HG03442 (cell line): Measurements from ENCODE around the gene APOB.

ENCODE experiments used
- ATAC-seq: cut with Tn5 transposase; IDR thresholded peaks from one replicate; pipeline ENCODE4 v1.9.1; 2021; ENCODE audit warnings: mild to moderate bottlenecking, moderate library complexity; ENCODE audit not compliant: unreplicated experiment

The APOB gene, protein sequence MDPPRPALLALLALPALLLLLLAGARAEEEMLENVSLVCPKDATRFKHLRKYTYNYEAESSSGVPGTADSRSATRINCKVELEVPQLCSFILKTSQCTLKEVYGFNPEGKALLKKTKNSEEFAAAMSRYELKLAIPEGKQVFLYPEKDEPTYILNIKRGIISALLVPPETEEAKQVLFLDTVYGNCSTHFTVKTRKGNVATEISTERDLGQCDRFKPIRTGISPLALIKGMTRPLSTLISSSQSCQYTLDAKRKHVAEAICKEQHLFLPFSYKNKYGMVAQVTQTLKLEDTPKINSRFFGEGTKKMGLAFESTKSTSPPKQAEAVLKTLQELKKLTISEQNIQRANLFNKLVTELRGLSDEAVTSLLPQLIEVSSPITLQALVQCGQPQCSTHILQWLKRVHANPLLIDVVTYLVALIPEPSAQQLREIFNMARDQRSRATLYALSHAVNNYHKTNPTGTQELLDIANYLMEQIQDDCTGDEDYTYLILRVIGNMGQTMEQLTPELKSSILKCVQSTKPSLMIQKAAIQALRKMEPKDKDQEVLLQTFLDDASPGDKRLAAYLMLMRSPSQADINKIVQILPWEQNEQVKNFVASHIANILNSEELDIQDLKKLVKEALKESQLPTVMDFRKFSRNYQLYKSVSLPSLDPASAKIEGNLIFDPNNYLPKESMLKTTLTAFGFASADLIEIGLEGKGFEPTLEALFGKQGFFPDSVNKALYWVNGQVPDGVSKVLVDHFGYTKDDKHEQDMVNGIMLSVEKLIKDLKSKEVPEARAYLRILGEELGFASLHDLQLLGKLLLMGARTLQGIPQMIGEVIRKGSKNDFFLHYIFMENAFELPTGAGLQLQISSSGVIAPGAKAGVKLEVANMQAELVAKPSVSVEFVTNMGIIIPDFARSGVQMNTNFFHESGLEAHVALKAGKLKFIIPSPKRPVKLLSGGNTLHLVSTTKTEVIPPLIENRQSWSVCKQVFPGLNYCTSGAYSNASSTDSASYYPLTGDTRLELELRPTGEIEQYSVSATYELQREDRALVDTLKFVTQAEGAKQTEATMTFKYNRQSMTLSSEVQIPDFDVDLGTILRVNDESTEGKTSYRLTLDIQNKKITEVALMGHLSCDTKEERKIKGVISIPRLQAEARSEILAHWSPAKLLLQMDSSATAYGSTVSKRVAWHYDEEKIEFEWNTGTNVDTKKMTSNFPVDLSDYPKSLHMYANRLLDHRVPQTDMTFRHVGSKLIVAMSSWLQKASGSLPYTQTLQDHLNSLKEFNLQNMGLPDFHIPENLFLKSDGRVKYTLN (N-terminal part only)

DNA sequence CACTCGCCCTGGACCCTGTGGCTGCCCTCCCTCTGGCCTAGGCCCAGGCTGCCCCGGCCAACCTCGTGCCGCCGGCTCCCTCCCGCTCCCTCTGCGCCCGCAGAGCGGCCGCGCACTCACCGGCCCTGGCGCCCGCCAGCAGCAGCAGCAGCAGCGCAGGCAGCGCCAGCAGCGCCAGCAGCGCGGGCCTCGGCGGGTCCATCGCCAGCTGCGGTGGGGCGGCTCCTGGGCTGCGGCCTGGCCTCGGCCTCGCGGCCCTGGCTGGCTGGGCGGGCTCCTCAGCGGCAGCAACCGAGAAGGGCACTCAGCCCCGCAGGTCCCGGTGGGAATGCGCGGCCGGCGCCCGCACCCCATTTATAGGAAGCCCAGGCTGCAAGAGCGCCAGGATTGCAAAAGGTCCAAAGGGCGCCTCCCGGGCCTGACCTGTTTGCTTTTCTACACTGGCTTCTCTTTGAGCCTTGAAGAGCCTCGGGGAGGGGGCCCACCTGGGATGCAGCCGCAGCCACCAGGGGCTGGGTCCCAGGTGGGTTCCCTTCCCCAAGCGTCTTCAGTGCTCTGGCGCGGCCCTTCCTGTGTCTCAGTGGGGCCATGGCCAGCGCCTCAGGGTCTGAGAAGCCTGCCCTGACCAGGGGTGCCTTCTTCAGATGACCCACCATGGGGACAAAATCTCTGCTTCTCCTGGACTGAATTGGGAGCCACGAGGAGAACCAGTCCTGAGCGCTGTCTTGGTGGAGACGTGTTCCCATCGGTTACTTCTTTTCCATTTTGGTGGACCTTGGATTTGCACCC lies at the start of gene APOB:
Gene APOB (minus strand): TSS at position 330 of the 789 bp plus-strand sequence. CDS start 128 bp downstream, at position 202.
- ATAC-seq = no peak

DNA sequence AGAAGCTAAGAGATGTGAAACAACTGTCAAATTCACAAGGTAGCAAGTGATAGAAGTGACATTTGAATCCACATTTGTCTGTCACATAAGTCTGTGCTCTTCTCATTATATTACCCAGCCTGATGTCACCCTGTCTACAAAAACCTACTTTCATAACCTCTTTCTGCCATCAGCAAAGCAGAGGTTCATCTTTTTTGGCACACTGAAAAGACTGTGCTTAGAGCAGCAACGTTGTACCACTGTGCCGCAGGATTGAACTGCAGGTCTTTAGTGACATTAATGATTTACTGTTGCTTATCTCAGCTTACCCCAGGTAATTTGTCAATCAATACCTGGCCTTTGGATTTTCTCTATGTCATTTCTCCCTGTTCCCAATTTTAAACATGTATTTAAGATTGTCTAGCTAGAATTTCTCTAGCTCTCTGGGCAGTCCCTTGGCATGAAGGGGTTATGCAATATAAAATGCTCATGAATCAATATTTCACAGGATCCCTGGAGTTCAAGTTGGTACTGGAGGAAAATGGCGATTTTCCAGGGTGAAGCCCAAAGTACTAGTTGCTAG lies 48.5 kb upstream of the APOB start:
- no peak for ATAC-seq

DNA sequence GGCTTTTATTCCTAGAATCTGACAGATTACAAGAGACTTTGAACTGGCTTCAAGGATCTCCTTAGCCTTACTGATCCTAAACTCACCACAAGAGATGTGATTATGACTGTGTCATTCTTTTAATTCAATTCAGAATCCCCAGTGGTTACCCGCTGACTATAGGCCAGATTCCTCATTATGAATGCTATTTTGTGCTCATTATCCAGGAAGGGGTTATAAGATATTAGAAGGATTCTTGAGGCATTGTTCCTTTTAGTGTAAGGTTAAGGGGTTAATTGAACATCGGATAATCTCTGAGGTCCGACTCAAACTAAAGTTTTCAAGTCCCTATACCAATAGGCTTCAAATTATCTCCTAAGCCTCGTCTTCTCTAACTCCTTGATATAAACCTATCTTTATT lies 40.5 kb upstream of the APOB start:
- no peak for ATAC-seq

DNA sequence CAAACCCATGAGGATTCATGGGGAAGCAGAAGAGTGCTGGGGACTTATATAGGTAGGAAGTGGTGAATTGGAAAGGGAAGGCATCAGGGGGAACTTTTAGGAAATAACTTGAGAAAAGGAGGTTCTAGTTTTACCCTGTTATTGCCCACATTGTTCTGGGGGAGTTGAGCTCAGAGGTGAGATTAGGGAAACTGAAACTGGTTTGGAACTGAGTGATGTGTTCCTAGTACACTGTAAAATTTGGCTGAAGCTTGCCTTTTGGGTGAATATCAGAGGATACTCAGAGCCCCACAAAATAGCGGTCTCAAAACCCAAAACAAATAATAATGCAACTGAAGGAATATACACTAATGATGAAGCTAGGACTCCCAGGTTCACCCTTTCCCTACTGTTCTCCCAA lies 39.6 kb upstream of the APOB start:
- ATAC-seq = no peak

DNA sequence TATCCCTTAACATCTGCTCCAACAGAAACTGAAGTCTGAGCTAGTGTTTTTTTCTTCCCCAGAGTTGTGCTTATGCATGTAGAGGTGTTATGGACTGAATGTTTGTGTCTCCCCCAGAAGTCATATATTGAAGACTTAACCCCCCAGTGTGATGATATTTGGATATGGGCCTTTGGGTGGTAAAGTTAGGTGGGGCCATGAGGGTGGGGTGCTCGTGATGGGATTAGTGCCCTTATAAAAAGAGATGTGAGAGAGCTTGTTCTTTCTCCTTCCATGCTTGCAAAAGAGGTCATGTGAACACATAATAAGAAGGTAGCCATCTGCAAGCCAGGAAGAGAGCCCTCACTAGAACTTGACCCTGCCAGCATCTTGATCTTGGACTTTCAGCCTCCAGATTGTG lies 34.4 kb upstream of the APOB start:
- no peak for ATAC-seq

DNA sequence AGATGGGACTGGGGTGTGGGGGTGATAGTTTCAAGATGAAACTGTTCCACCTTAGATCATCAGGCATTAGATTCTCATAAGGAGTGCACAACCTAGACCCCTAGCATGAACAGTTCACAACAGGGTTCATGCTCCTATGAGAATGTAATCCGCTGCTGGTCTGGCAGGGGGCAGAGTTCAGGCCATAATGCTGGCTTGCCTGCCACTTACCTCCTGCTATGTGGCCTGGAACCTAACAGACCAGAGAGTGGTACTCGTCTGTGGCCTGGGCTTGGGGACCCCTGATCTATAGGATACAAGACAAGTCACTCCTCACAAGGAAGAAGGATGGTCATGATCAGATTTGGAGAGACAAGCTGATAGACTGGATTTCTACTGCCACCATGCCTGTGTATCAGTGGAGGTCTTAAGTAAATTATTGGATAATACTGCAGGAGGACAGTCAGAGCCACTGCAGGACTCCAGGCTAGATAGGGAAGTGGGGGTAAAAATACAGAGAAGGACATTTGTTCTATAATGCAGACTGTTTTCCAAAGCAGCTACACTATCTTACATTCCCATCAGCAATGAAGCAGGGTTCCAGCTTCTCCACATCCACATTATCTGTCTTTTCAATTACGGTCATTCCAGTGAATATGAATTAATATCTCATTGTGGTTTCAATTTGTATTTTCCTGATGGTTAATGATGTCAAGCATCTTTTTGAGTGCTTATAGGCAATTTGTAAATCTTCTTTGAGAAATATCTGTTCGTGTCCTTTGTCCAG lies 28.8 kb upstream of the APOB start:
- ATAC-seq = no peak

DNA sequence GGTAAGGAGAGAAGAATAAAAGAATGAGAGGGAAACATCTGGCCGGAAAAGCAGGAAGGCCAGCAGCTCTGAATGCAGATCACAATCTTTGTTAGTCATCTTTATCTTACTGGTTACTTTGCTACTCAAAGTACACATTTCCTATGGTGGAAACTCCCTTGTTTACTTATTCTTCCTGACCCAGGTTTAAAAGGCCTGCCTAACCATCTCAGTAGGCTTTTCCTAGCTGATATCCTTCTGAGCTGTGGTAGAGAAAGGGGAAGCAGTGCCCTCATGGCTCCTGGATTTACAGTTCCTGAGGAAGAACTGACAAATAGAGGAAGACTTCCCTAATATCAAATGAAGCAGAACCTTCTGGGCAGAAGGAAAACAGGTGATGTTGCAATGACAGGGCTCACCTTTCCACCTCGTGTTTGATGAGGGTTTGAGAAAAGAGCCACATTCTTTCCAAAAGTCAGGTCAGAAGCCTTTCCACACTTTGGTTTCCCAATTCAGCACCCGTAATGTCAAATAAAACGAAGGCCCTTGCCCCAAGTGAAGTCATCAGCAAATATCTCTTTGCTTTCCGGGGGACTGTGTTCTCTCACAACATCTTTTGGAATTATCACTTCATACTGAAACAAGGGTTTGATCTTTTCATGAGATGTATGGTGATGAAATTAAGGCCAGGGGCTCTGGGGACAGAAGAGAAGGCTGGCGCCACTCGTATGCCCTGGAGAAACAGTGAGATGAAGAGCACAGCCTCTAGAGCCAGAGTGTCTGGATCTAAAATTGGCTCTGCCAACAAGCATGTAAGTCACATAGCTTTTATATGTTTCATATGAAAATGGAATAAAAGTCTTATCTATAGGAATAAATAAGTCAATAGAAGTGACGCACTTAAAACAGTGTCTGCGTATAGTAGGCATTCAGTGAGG lies 26.7 kb upstream of the APOB start:
- no peak for ATAC-seq

DNA sequence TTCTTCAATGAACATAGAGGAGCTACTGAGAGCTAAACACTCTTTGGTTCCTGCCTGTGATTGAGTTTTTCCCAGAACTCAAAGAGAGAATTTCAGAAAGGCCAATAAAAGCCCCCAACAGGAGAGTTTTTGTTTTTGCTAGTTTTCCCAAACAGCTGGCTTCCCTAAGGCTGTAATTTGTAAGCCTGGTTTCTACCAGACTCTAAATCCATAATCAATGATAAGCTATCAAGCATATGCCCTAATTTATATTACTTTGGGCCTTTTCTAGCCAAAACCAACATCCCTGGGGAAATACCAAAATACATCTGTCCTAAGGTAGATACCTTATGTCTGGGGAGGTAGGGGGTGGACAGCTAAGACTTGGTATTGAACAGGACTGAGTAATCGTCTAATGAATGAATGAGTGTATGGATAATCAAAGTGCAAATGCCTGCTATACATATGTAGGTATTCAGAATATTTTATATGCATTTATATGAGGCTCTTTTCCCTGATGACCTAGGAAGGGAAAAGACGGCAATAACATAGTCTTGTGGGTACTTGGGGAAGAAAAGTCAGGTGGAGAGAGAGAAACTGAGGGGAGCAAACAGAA lies 26.0 kb upstream of the APOB start:
- no peak for ATAC-seq

DNA sequence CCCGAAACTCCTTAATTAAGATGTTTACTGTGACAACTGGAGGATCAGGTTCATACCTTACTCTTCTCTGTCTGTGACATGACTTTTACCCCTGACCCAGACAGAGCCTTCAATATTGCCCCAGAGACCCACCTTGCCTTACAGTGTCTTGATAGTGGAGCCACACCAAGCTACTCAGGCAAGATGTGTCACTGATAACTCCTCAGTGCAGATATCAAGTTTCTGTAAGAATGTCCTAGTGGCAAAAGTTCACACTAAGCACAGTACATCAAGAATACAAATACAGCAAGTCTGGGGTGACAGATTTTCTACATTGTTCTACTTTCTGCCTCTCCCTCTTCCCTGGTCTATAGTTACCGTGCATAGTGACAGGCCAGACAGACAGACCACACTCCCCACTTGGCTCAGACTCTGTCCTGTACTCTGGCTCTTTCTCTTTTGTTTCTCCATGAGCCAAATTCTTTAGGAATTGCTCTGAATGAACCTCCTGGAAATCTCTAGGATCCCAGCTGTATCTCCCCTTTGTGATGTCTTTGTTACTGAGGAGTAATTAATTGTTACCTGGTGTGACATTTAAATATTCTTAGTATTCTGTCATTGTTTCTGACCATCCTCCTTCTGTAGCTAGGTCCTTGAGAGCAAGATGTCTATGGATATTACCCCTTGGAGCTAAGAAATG lies 24.1 kb upstream of the APOB start:
- no peak for ATAC-seq

DNA sequence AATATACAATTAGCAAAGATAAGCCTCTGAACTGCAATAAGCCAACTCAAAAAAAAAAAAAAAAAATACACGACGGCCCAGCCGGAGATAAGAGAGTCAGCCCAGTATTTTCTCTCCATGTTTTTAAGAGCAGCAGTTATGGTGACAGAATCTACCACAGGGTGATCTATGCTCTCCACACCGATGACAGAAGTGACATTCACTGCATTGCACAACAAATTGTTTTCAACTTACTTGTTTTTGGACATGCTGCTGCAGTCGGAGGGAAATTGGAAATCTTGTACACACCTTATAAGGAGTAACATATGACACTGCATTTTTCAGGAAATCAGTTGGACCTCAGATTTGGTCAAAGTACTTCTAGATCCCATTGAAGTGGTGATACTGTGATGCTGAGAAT lies 23.3 kb upstream of the APOB start:
- no peak for ATAC-seq

DNA sequence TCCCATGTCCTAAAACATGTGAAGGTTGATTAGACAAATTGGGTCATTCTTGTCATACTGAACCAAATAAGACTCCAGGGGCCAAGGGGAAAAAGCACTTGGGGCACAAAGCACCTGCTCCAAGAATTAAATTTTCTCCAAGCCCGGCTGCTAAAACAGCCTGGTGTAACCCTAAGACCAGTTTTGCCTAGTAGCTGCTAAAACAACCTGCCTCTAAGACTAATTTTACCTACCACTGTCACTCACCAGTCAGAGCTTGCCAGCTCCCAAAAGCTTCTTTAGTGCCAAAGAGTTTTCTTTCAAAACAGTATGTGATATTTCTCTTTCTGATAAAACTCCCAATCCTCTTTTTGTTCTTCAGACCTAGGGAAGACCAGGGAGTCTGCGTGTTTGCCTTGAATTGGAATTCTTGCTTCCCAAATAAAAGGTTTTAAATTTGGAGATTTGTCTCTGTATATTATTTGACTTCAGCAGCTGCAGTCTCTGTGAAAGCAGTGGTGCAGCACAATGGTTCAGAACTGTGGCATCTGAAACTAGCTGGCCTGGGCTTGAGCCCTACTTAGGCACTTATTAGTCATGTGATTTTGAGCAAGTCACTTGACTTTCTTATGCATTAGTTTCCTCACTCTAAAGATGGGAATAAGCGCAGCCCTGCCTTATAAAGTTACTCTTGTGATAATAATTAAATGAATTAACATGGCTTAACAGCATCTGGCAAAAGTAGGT lies 16.2 kb upstream of the APOB start:
- no peak for ATAC-seq

DNA sequence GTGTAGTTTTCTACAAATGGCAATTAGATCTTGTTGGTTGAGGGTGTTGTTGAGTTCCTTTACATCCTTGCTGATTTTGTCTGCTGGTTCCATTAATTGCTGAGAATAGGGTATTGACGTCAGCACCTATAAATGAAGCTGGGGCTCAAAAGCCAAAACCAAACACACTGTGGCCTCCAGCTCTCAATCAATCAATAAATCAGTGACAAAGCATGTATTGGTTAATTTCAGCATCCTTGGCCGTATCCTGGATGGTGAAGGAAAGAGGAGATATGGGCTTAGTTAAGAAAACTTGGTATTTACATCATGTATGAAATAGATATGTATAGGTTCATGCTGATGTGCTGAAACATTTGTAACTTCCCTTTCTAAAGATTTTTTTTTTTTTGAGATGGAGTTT lies 13.2 kb upstream of the APOB start:
- ATAC-seq = no peak

DNA sequence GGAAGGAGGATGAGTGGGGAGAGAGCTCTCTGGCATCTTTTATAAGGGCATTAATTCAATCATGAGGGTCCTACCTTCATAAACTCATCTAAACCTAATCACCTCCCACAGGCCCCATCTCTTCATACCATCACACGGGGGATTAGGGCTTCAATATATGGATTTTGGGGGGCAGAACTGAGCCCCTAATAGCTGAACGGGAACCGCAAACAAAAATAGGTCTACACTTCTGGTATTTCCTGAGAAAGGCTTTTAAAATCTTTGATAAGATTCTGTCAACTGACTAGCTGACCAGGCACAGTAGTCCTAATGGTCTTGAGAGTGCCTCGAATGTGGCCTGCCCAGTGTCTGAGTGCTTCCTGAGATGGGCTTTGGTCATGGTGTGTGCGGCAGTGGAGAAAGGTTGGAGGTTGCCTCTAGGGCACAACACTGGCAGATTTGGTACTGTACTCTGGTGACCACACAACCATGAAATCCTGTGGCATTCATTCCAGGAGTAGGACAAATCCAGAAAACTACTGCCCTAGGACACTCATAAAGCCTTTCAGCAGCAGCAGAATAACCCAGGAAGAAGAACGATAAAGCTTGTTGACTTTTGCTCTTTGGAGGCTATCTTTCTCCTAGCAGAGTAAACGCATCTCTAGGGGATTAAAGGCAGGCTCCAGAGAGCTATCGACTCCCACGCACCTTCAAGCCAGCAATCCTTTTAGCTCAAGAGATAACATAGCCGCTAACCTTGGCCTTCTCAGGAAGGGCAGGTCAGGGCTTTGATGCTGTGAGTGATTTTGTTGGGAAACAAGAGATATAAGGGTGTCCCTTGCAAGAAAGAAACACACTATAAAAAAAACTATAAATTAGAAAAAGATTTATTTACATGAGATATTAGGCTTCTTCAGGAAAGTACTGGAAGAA lies 12.3 kb upstream of the APOB start:
- no peak for ATAC-seq

DNA sequence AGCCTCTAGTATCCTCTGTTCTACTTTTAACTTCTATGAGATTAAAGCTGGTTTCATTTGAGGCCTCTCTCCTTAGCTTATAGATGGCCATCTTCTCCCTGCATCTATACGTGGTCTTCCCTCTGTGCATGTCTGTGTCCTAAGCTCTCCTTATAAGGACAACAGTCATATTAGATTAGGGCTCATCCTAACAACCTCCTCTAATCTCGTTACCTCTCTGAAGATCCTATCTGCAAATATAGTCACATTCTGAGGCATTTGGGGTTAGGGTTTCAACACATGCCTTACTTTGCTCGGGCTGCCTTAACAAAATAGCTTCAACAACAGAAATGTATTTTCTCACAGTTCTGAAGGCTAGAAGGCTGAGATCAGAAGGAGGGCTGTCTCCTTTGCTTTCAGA lies 11.6 kb upstream of the APOB start:
- ATAC-seq = no peak

DNA sequence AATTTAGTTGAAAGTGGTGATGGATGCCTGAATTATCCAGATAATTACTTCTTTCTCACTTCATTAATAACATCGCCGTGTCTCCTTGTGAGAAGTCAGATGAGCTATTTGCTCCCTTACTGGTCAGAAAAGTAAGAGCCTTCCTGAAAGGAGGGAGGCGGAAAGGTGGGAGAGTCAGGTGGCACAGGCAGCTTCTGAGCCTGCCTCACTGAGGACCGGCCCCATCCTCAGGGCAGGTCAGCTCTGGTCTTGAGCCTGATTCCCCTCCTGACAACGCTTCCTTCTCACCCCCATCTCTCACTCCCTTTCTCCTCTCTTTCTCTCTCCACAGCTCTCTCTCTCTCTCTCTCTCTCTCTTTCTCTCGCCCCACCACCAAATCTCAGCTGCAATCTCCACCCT lies 10.1 kb upstream of the APOB start:
- no peak for ATAC-seq

DNA sequence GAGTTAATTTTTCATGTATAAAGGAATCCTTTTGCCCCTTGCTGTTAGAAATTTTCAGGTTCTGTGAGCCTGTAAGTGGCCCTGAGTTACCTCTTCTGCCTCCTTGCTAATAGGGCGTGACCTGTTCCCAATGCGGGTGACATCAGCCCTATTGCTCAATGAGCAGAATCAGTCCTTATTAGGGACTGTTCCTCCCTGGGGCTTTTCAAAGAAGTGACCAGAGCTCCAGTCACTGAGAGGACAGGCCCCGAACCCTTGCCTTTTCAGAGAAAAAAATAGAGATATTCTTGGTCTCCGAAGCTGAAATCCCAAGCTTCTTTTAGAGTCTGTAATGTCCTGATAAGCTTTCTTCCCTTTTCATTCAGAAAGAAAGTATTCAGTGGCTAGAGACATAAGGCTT lies 8.2 kb upstream of the APOB start:
- no peak for ATAC-seq
